ENCODE measurements around the gene SRP19. TPM values are rescaled to one million over a fixed set of nuclear protein-coding genes. Genes with fewer than 3 reads are reported as not detected.
A peak's percentile ranks its signal among the peaks of the same experiment; 100 is the strongest.
"Not testable (repeated sequence)": the region's sequence is repeated elsewhere in the genome, so short reads cannot be mapped to it uniquely, and the experiment has no call there.

The SRP19 gene
- total RNA-seq, 3 donors from 2014 or later, result 22.0 to 32.0 (median 26.9) TPM

- H3K9me3 ChIP-seq, result no peaks in the 10 kb centered on the region
- no peak for TF ChIP-seq CTCF (IDR thresholded peaks at IDR 0.05)
- ATAC-seq (no peak), DNase-seq (no peak)
- H3K4me1 ChIP-seq (ENCODE audit: low read depth), result no peaks in the 10 kb centered on the region
- no peak overlapping the region for H3K4me3 ChIP-seq
- peaks cover 7% of the 10 kb centered on the region for H3K36me3 ChIP-seq (ENCODE audit: low read depth)
- intact Hi-C loops (cut with DNase I, micrococcal nuclease), result no loop called here
These were observed 19.3 kb downstream of the SRP19 start for GRCh38 chr5:112880219-112880964.

GRCh38 chr5:112883192-112883591, 22.1 kb downstream of the SRP19 start:
- peaks cover 7% of the 10 kb centered on the region for H3K36me3 ChIP-seq (ENCODE audit: low read depth)
- no peaks in the 10 kb centered on the region for H3K4me1 ChIP-seq (ENCODE audit: low read depth)
- no peak overlapping the region for H3K4me3 ChIP-seq
- H3K9me3 ChIP-seq, result no peaks in the 10 kb centered on the region
- no peak for DNase-seq
- intact Hi-C loops (cut with DNase I, micrococcal nuclease), result no loop called here
- TF ChIP-seq CTCF (IDR thresholded peaks at IDR 0.05), result no peak
- no peak for ATAC-seq

- TF ChIP-seq CTCF (IDR thresholded peaks at IDR 0.05), result no peak
- Histone ChIP-seq H3K4me1 (ENCODE audit: low read depth) (no peaks in the 10 kb centered on the region), H3K36me3 (ENCODE audit: low read depth) (peaks cover 6% of the 10 kb centered on the region), H3K4me3 (no peak overlapping the region), H3K9me3 (no peaks in the 10 kb centered on the region)
- intact Hi-C loops (cut with DNase I, micrococcal nuclease), result no loop called here
- ATAC-seq (no peak), DNase-seq (no peak)
These were observed 23.9 kb downstream of the SRP19 start for GRCh38 chr5:112885001-112885400.

- Histone ChIP-seq H3K36me3 (ENCODE audit: low read depth) (no peaks in the 10 kb centered on the region), H3K4me1 (ENCODE audit: low read depth) (no peaks in the 10 kb centered on the region), H3K4me3 (no peak overlapping the region), H3K9me3 (no peaks in the 10 kb centered on the region)
- ATAC-seq, result peak; percentile 27
- intact Hi-C loops (cut with DNase I, micrococcal nuclease), result no loop called here
- DNase-seq, result no peak
- no peak for TF ChIP-seq CTCF (IDR thresholded peaks at IDR 0.05)
These were observed 25.9 kb downstream of the SRP19 start for GRCh38 chr5:112886975-112887374.

GRCh38 chr5:112892066-112892465, 31.0 kb downstream of the SRP19 start:
- ATAC-seq; H3K4me1 ChIP-seq (ENCODE audit: low read depth); H3K4me3 ChIP-seq; H3K9me3 ChIP-seq; intact Hi-C loops (cut with DNase I, micrococcal nuclease); H3K36me3 ChIP-seq (ENCODE audit: low read depth); DNase-seq: not testable (repeated sequence)

GRCh38 chr5:112892776-112893175, 31.7 kb downstream of the SRP19 start:
- intact Hi-C loops (cut with DNase I, micrococcal nuclease), result no loop called here
- Histone ChIP-seq H3K4me1 (ENCODE audit: low read depth) (no peaks in the 10 kb centered on the region), H3K36me3 (ENCODE audit: low read depth) (no peaks in the 10 kb centered on the region), H3K4me3 (no peak overlapping the region), H3K9me3 (no peaks in the 10 kb centered on the region)
- ATAC-seq (no peak), DNase-seq (no peak)
- no peak for TF ChIP-seq CTCF (IDR thresholded peaks at IDR 0.05)

Data from mucosa of descending colon (tissue), 3 donors.